Putamen (tissue), 1 donor: Measurements from ENCODE around the gene NAXE.
"Not testable (repeated sequence)": the region's sequence is repeated elsewhere in the genome, so short reads cannot be mapped to it uniquely, and the experiment has no call there.

Experiments
- DNase-seq: peaks from one replicate; pipeline ENCODE4 v3.0.0-alpha.2; 2016; ENCODE audit warnings: low spot score

NAXE gene

DNA sequence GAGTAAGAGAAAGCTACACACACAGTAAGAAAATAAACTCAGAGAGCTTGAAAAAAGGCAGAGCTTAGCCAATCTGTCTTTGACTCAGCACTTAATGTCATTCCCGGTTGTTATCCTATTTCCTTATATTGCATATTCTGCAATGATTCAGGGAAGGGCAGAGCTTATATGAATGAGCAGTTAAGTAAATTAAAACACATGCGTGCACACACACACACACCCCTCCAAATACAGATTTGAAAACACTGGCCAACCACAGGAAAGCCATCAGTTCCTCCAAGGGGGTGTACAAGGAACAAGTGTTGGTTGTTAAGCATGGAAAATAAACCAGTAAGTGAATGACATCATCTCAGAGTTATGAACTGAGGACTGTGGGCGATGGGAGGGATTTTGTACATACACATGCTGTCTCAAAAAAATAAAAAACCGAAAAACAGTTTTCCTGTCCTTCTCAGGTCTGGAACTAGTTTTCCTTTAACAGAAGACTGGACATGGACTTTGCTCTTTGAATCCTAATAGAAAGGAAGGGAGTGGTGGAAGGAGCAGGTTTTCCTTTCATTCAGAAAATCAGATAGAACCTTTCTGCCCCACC lies 20.2 kb upstream of the NAXE start:
- DNase-seq, result no peak

DNA sequence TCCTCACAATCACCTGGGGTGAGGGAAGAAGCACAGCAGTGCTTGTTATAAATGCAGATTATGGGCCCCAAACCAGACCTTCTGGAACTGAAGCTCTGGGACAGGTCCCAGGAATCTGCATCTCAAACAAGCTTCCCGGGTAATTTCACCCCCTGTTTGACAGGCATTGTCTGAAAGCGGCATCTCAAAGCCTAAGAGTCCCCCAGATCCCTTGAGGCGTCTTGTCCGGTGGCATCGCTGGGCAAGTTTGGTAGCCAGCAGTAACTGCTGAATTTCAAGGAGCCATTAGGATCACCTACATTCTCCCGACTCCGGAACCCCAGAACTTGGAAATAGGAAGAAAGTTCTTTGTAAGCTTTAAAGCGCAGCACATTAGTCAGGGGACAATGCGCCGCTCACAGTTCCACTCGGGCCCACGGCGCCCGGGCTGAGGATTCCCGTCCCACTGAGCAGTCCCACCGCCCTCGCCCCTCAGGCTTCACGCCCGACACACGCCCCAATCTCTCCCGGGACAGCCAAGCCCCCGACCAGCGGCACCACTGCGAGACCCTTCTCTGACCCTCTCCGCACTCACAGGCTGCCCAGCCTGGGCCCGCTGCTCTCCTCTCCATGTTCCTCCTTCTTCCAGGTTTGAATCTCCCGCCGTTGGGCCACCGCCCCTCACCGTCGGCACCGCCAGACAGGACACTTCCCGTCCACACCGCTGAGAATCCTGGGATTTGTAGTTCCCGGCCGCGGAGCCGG lies 19.5 kb upstream of the NAXE start, which contains the start of gene IQGAP3:
IQGAP3 (minus strand) TSS at position 647 of the 744 bp plus-strand sequence; CDS start at position 611, 36 bp downstream.
- DNase-seq, result peak; percentile 76

GRCh38 chr1:156572663-156573018 lies 18.9 kb upstream of the NAXE start:
- DNase-seq, result no peak

- DNase-seq, result no peak
Observed at GRCh38 chr1:156574039-156574633, 17.4 kb upstream of the NAXE start.

DNA sequence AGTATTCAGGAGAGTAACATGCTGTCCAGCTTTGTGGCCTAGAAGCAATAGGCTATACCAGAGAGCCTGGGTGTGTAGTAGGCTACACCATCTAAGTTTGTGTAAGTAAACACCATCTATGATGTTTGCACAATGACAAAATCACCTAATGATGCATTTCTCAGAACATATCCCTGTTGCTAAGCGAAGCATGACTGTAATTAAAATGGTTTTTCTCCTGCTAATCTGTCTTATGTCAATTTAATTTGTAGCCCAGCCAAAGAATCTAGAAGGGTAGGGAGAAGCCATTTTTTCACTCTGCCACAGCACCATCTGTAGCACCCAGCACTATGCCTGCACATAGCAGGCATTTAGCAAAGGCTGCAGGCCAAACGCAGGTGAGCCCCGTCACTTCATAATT lies 14.0 kb upstream of the NAXE start:
- DNase-seq, result no peak

DNA sequence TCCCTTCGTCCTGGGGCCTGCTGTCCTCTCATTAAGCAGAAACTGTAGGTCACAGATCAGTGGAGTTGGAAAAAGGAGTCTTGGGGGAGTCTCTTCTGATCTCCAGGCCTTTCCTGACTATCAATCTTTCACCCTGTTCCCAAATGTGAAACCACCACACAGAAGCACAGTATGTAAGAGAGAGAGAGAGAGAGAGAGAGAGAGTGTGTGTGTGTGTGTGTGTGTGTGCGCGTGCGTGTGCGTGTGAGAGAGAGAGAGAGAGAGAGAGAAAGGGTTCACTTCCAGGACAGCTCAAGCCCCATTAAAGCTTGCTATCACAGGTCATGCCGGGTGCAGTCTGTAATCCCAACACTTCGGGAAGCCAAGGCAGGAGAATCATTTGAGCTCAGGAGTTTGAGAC lies 13.5 kb upstream of the NAXE start:
- DNase-seq, result no peak

- DNase-seq, result no peak
Observed at GRCh38 chr1:156579472-156579871, 12.1 kb upstream of the NAXE start, which contains the start of gene TTC24. TTC24 (plus strand) TSS chr1:156579723; CDS start chr1:156581365, 1,642 bp downstream.

DNA sequence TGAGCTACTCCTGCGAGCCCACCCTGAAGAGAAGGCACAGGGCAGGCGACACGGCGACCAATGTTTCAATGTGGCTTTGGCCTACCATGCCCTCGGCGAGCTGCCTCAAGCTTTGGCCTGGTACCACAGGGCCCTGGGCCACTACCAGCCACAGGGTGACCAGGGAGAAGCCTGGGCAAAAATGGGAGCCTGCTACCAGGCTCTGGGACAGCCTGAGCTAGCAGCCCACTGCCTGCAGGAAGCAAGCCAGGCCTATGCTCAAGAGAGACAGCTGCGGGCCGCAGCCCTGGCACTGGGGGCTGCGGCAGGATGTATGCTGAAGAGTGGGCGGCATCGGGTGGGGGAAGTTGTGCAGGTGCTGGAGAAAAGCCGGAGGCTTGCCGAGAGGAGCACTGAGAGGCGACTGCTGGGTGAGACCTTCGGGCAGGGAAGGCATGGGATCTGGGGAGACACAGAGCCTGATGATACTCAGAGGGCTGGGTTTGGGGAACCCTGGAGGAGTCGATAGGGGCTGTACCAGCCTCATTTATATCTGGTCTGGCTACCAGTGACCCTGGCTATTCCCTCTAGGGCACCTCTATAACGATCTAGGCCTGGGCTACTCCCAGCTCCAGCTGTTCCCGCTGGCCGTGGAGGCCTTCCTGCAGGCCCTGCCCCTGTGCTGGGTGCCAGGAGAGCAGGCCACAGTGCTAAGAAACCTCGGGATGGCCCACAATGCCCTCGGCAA lies 9.8 kb upstream of the NAXE start:
- no peak for DNase-seq

GRCh38 chr1:156582388-156583017 lies 9.1 kb upstream of the NAXE start:
- no peak for DNase-seq

DNA sequence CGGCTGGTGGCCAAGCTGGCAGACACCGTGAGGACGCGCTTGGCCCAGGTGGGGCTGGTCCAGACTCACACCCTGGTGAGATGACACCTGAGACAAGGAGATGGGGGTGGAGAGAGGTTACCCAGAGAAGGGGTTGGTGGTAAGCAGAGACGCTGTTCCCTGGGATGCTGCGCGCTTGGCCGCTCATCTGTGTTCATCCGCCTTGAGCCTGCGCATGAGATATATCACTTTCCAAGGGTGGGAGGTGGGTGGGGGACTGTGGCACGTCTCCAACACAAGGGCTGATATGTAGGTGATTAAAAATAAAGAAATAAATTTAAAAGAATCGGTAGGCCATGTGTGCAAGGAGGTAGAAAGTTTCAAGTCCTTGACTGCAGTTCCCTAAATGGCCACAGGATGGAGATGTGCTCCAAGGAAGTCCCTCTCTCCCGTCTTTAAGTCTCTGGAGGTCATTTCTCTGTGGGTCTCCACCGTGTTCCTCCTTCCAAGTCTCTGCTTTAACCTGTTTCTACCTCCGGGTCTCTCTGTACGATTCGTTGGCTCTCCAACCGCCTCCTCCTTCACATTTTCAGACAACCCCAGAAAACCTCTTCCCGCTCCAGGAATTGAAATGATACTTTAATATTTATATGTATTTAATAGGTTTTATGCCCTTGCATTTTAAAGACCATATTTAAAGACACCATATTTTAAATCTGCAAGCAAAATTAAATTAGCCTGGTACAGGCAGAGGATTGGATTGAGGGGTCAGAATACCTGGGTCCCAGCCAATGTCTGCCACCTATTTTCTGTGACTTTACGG lies 7.6 kb upstream of the NAXE start:
- peak; percentile 73 for DNase-seq

GRCh38 chr1:156584813-156585212 lies 6.8 kb upstream of the NAXE start:
- DNase-seq, result no peak

- no peak for DNase-seq
Observed at GRCh38 chr1:156586323-156586722, 5.3 kb upstream of the NAXE start.

DNA sequence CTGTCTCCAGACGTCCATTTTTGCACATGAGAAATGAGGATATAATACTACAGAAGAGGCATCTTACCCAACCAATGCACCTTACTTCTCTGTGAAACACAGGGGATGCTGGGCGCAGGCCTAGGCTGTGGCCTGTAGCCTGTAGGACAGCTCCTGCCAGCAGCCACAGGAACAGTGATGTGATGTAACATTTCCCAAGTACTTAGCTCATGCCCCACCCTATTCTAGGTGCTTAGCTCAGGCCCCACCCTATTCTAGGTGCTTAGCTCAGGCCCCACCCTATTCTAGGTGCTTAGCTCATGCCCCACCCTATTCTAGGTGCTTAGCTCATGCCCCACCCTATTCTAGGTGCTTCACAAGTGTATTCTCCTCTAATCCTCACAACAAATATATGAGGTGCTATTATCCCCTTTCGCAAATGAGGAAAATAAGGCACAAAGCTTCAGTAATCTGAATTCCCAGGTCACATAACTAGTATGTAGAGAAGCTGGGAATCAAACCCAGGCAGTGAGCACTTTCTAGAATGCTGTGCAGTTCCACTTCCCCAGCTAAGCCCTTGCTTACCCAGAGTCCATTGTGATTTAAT lies 4.6 kb upstream of the NAXE start:
- no peak for DNase-seq

DNA sequence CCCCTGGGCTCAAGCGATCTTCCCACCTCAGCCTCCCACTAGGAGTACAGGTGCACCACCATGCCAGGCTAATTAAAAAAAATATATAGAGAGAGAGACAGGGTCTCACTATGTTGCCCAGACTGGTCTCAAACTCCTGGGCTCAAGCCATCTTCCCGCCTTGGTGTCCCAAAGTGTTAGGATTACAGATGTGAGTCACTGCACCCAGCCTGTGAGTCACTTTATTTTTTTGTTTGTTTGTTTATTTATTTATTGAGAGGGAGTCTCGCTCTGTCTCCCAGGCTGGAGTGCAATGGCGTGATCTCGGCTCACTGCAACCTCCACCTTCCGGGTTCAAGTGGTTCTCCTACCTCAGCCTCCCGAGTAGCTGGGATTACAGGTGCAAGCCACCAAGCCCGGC lies 3.6 kb upstream of the NAXE start:
- DNase-seq, result not testable (repeated sequence)

GRCh38 chr1:156589546-156589945 lies 2.0 kb upstream of the NAXE start:
- DNase-seq, result no peak

GRCh38 chr1:156590326-156591180 lies 1.0 kb upstream of the NAXE start:
- no peak for DNase-seq

GRCh38 chr1:156591181-156591431 lies 470 bp upstream of the NAXE start:
- DNase-seq, result no peak

DNA sequence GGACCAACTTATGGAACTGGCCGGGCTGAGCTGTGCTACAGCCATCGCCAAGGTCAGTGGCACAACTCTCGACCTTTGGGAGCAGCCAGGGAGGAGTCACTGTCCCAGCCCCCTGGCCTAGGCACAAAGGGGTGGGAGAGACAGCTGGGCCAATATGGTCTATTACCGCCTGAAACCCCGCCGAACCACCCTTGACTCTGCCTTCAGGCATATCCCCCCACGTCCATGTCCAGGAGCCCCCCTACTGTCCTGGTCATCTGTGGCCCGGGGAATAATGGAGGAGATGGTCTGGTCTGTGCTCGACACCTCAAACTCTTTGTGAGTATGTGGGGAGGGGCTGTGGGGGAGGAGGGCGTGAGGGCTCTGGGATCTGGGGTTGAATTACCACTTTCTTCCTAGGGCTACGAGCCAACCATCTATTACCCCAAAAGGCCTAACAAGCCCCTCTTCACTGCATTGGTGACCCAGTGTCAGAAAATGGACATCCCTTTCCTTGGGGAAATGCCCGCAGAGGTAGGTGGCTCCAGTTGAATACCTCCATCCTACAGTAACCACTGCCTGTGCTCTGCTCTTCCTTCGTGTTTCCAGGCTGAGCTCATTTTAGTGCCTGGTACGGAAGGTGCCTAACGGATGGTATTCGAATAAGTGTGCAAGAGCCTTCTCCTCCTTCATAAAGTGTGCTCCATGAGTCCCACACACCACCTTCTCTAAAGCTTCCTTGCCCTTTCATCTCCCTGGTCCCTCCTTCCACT lies 758 bp downstream of the NAXE start:
- no peak for DNase-seq

GRCh38 chr1:156592910-156593660 lies 1.5 kb downstream of the NAXE start:
- DNase-seq, result no peak
